HG03432 (cell line): ENCODE measurements around the gene RHCE.
"Not testable (repeated sequence)": the region's sequence is repeated elsewhere in the genome, so short reads cannot be mapped to it uniquely, and the experiment has no call there.

Source experiments
- ATAC-seq: cut with Tn5 transposase; IDR thresholded peaks from one replicate; pipeline ENCODE4 v1.9.1; 2021; ENCODE audit warnings: mild to moderate bottlenecking, moderate library complexity; ENCODE audit not compliant: unreplicated experiment

The RHCE gene

GRCh38 chr1:25349606-25350005, 71.0 kb downstream of the RHCE start:
- no peak for ATAC-seq

GRCh38 chr1:25347556-25347955, 73.1 kb downstream of the RHCE start:
- no peak for ATAC-seq

- no peak for ATAC-seq
Measured at GRCh38 chr1:25343872-25344271, 76.8 kb downstream of the RHCE start.

GRCh38 chr1:25342846-25343245, 77.8 kb downstream of the RHCE start:
- ATAC-seq = no peak

GRCh38 chr1:25341746-25342145, 78.9 kb downstream of the RHCE start:
- ATAC-seq = no peak

- no peak for ATAC-seq
Measured at GRCh38 chr1:25338986-25339385, 81.6 kb downstream of the RHCE start.

GRCh38 chr1:25338188-25338981, 82.2 kb downstream of the RHCE start, which contains the start of gene TMEM50A:
TSS of gene TMEM50A (plus strand) at chr1:25338334. CDS start at chr1:25340487, 2,153 bp downstream.
- peak; percentile 77 for ATAC-seq

GRCh38 chr1:25337483-25338187, 83.0 kb downstream of the RHCE start:
- ATAC-seq = peak; percentile 52

- ATAC-seq = peak; percentile 28
Measured at GRCh38 chr1:25336922-25337354, 83.7 kb downstream of the RHCE start.

GRCh38 chr1:25329950-25330349, 90.7 kb downstream of the RHCE start:
- ATAC-seq = not testable (repeated sequence)

GRCh38 chr1:25329336-25329735, 91.3 kb downstream of the RHCE start:
- not testable (repeated sequence) for ATAC-seq

GRCh38 chr1:25328791-25329185, 91.8 kb downstream of the RHCE start:
- not testable (repeated sequence) for ATAC-seq

- not testable (repeated sequence) for ATAC-seq
Measured at GRCh38 chr1:25327864-25328790, 92.5 kb downstream of the RHCE start.

- ATAC-seq = not testable (repeated sequence)
Measured at GRCh38 chr1:25324407-25324806, 96.2 kb downstream of the RHCE start.

GRCh38 chr1:25322127-25322526, 98.5 kb downstream of the RHCE start:
- not testable (repeated sequence) for ATAC-seq

- ATAC-seq = not testable (repeated sequence)
Measured at GRCh38 chr1:25320314-25320938, 100.2 kb downstream of the RHCE start.

GRCh38 chr1:25312806-25313470, 107.7 kb downstream of the RHCE start:
- not testable (repeated sequence) for ATAC-seq
